HCT116 (cell line): Measurements from ENCODE around the gene ZXDC. TPM values are rescaled to one million over a fixed set of nuclear protein-coding genes. Genes with fewer than 3 reads are reported as not detected.

Source experiments
- ATAC-seq: fragments of 200-7000 bp; cut with Tn5 transposase; 2 replicates; pipeline ENCODE4 v1.9.1; 2020; ENCODE audit warnings: mild to moderate bottlenecking, moderate library complexity
- BruUV-seq: library from RNA; stranded (reverse); fragments of 400-500 nt; replicated peaks from 2 replicates; lab custom pipeline; 2021; lab: Mats Ljungman, UMichigan
- CTCF ChIA-PET: fragments of 300-600 bp; sonication (Branson Sonifier 250); formaldehyde crosslinking; loops from one replicate; lab custom pipeline; 2021; ENCODE audit warnings: antibody characterized with exemption; lab: Charles Lee
- POLR2A ChIA-PET: fragments of 300-600, 350-600 bp; sonication (Branson Sonifier 250); formaldehyde crosslinking; loops from one replicate; lab custom pipeline; 2021; ENCODE audit warnings: antibody characterized with exemption; lab: Charles Lee
- RAD21 ChIA-PET, 2 experiments: fragments of 300-600 bp; sonication (Branson Sonifier 250); formaldehyde crosslinking; loops; one replicate each; lab custom pipeline; 2023; ENCODE audit warnings: low total read pairs in 2 of 2; ENCODE audit not compliant: uncharacterized antibody in 2 of 2, unreplicated experiment in 2 of 2, low non-redundant PET in 1 of 2; lab: Charles Lee
- DNase-seq: peaks from one replicate; pipeline ENCODE4 v3.0.0-alpha.2; 2010; ENCODE audit warnings: low read depth, low spot score
- H2AFZ ChIP-seq: fragments of 200-600 bp; shearing (Covaris generic), sonication (generic); 2 replicates; pipeline ENCODE4 v1.6.1; 2017; ENCODE audit warnings: low read depth, mixed run types, mixed read lengths, antibody characterized with exemption, low read length; ENCODE audit not compliant: poor library complexity, severe bottlenecking
- H3K27ac ChIP-seq: 2 replicates; pipeline ENCODE4 v1.5.1; 2012; ENCODE audit warnings: low read depth, low read length
- H3K27me3 ChIP-seq: fragments of 200-600 bp; sonication (generic); 2 replicates; pipeline ENCODE4 v1.6.1; 2016; ENCODE audit warnings: mixed run types, low read length, mixed read lengths; ENCODE audit not compliant: insufficient read depth
- H3K36me3 ChIP-seq, 2 experiments: fragments of 200-500 bp in 1 of 2; fragments of 200-600 bp in 1 of 2; sonication (Bioruptor generic) in 1 of 2; sonication (generic) in 1 of 2; 2 replicates each; pipeline versions ENCODE4 v1.5.1 to v1.6.1; 2014 to 2016; ENCODE audit warnings: low read length in 2 of 2, inconsistent platforms in 1 of 2, mixed read lengths in 1 of 2, mixed run types in 1 of 2; ENCODE audit not compliant: insufficient read depth in 2 of 2, control insufficient read depth in 1 of 2
- H3K4me1 ChIP-seq, 2 experiments: fragments of 200-600 bp in 1 of 2; sonication (generic) in 1 of 2; 2 replicates each; pipeline versions ENCODE4 v1.5.1 to v1.6.1; 2012 to 2017; ENCODE audit warnings: low read length in 2 of 2, inconsistent platforms in 1 of 2, mild to moderate bottlenecking in 1 of 2, mixed read lengths in 1 of 2, mixed run types in 1 of 2, moderate library complexity in 1 of 2; ENCODE audit not compliant: insufficient read depth in 2 of 2, control insufficient read depth in 1 of 2
- H3K4me2 ChIP-seq: fragments of 200-600 bp; sonication (generic); 2 replicates; pipeline ENCODE4 v1.6.1; 2017; ENCODE audit warnings: mixed run types, low read length, mixed read lengths
- H3K4me3 ChIP-seq, 2 experiments: fragments of 200-600 bp in 1 of 2; sonication (generic) in 1 of 2; replicated peaks in 1 of 2; 2 replicates each; pipeline ENCODE4 v1.5.1; 2011 to 2016; ENCODE audit warnings: low read length in 2 of 2, control low read depth in 1 of 2, low read depth in 1 of 2, mild to moderate bottlenecking in 1 of 2, mixed read lengths in 1 of 2, mixed run types in 1 of 2
- H3K79me2 ChIP-seq: fragments of 200-600 bp; sonication (generic); 2 replicates; pipeline ENCODE4 v1.6.1; 2017; ENCODE audit warnings: mild to moderate bottlenecking, mixed run types, low read length, moderate library complexity, mixed read lengths; ENCODE audit not compliant: insufficient read depth
- H3K9ac ChIP-seq: fragments of 200-600 bp; sonication (generic); 2 replicates; pipeline ENCODE4 v1.6.1; 2016; ENCODE audit warnings: low read length, mixed read lengths
- H3K9me2 ChIP-seq: fragments of 200-600 bp; sonication (generic), shearing (Covaris generic); 2 replicates; pipeline ENCODE4 v1.6.1; 2017; ENCODE audit warnings: mixed run types, mild to moderate bottlenecking, moderate library complexity; ENCODE audit not compliant: insufficient read depth
- H3K9me3 ChIP-seq, 2 experiments: fragments of 200-500 bp in 1 of 2; fragments of 200-600 bp in 1 of 2; sonication (Bioruptor generic) in 1 of 2; sonication (generic) in 1 of 2; 2 replicates each; pipeline ENCODE4 v1.6.1; 2014 to 2017; ENCODE audit warnings: low read length in 2 of 2, mixed read lengths in 2 of 2, inconsistent platforms in 1 of 2, low read depth in 1 of 2, mild to moderate bottlenecking in 1 of 2, mixed run types in 1 of 2, moderate library complexity in 1 of 2; ENCODE audit not compliant: control insufficient read depth in 1 of 2, insufficient read depth in 1 of 2
- H4K20me1 ChIP-seq: fragments of 200-600 bp; sonication (generic), shearing (Covaris generic); 2 replicates; pipeline ENCODE4 v1.6.1; 2017; ENCODE audit warnings: mixed run types, mild to moderate bottlenecking, moderate library complexity; ENCODE audit not compliant: insufficient read depth
- CEBPB ChIP-seq: IDR thresholded peaks from 2 replicates; pipeline ENCODE4 v1.6.1; 2012; ENCODE audit warnings: low read depth
- EZH2phosphoT487 ChIP-seq: fragments of 200-600 bp; IDR thresholded peaks from 2 replicates; pipeline ENCODE4 v1.6.1; 2018; ENCODE audit warnings: antibody characterized with exemption, borderline replicate concordance
- POLR2A ChIP-seq: IDR thresholded peaks from 2 replicates; pipeline ENCODE4 v1.7.0; 2011; ENCODE audit warnings: borderline replicate concordance; ENCODE audit not compliant: insufficient read depth, insufficient read length; ENCODE audit errors: extremely low read depth
- YY1 ChIP-seq: IDR thresholded peaks from 2 replicates; pipeline ENCODE4 v1.6.1; 2011; ENCODE audit warnings: low read length, low read depth, moderate library complexity, mild to moderate bottlenecking; ENCODE audit not compliant: insufficient replicate concordance; ENCODE audit errors: extremely low read depth
- ZFX ChIP-seq: fragments of 450-650 bp; IDR thresholded peaks from 2 replicates; pipeline ENCODE4 v1.6.1; 2017
- intact Hi-C: fragments of 100-400 bp; cut with micrococcal nuclease; formaldehyde crosslinking; loops from 2 replicates; pipeline ENCODE4 v1.10.0; 2022
- total RNA-seq: library from RNA; stranded (reverse); gene quantifications from one replicate; pipeline ENCODE4 v1.2.1, GENCODE V29; 2021; ENCODE audit not compliant: unreplicated experiment

ZXDC gene
- total RNA-seq, 1 experiment from 2014 or later = 29.9 TPM

DNA sequence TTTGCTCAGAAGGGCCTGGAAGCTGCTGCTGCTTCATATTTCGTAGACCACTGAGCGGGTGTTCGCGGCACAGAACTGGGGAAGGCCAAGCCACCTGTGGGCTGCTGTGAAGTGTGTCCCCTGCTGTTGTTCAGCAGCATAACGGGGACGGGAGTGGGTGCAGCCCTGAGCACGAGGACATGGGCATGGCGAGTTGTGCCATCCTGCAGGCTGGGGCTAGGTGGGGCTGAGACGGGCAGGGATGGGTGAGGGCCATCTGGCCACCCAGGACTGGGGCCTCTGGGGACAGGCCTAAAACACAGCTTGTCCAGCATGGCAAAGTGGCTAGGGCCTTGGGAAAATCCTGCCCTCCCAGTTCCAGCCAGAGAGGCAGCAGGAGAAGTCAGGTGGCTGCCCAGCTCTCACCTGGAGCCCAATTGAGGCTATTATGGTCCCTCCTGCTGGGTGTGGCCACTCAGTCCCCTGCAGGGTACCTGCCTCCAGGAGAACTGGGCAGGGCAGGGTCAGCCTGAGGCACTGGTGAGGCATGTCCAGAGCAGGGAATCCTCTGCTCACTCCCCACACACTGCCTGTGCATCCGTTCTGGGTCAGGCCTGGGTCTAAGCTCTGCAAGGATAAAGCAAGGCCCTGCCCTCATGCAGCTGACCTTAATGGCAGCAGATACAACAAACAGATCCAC, 51.5 kb downstream of the ZXDC start:
- Histone ChIP-seq H3K27me3 (no peaks in the 10 kb centered on the region), H4K20me1 (no peaks in the 10 kb centered on the region), H3K79me2 (no peaks in the 10 kb centered on the region), H3K4me1 (peaks cover 10 to 24% of the 10 kb centered on the region in 2 experiments; a peak in 3 of 4 replicates), H3K27ac (no peak overlapping the region), H2AFZ (no peak overlapping the region), H3K9me2 (no peaks in the 10 kb centered on the region), H3K4me2 (no peak overlapping the region), H3K9me3 (no peaks in the 10 kb centered on the region; a peak in 2 of 4 replicates)
- CTCF ChIA-PET = no interaction called here
- BruUV-seq = no TSS peak
- intact Hi-C loops = no loop called here
- no peak for DNase-seq
- TF ChIP-seq CEBPB = no peak
- TF ChIP-seq, all 23 proteins: peak for 0
- H3K9ac ChIP-seq = no peak overlapping the region
- no peak; the same call in 1 of the 2 replicates for ATAC-seq
- H3K36me3 ChIP-seq = no peaks in the 10 kb centered on the region
- H3K4me3 ChIP-seq = no peak overlapping the region
- ChIA-PET POLR2A (no interaction called here), RAD21 (no interaction called here)

GRCh38 chr3:126423191-126424038, 52.3 kb downstream of the ZXDC start:
- no peaks in the 10 kb centered on the region; a peak in 2 of 4 replicates for H3K9me3 ChIP-seq
- H3K9ac ChIP-seq = no peak overlapping the region
- no peaks in the 10 kb centered on the region for H4K20me1 ChIP-seq
- no peak overlapping the region for H3K4me2 ChIP-seq
- H3K27me3 ChIP-seq = no peaks in the 10 kb centered on the region
- CTCF ChIA-PET = no interaction called here
- no peaks in the 10 kb centered on the region for H3K9me2 ChIP-seq
- H3K79me2 ChIP-seq = no peaks in the 10 kb centered on the region
- BruUV-seq = no TSS peak
- TF ChIP-seq ZFX = no peak
- TF ChIP-seq POLR2A = no peak
- no peak for TF ChIP-seq EZH2phosphoT487
- no peak for TF ChIP-seq YY1
- DNase-seq (no peak), ATAC-seq (no peak)
- no peaks in the 10 kb centered on the region for H3K36me3 ChIP-seq
- RAD21 ChIA-PET = no interaction called here
- intact Hi-C loops = no loop called here
- peaks cover 10 to 26% of the 10 kb centered on the region in 2 experiments; a peak in 3 of 4 replicates for H3K4me1 ChIP-seq
- H3K27ac ChIP-seq = no peak overlapping the region
- H3K4me3 ChIP-seq = no peak overlapping the region
- H2AFZ ChIP-seq = no peak overlapping the region
- POLR2A ChIA-PET = no interaction called here
